Gastroesophageal sphincter (tissue), 4 donors: ENCODE results near the gene AP3S2. TPM values are rescaled to one million over a fixed set of nuclear protein-coding genes. Genes with fewer than 3 reads are reported as not detected.

Source experiments
- ATAC-seq: fragments of 150-250 bp; one replicate; pipeline ENCODE4 v1.9.1; 2016; ENCODE audit warnings: mild to moderate bottlenecking, moderate library complexity
- H3K27ac ChIP-seq, 4 donors: fragments of 200-600 bp; sonication (generic) in 3 of 4; 1 replicate in 3 of 4; 2 replicates in 1 of 4; pipeline ENCODE4 v1.5.1; 2016 to 2019
- H3K27me3 ChIP-seq: fragments of 200-600 bp; sonication (generic); one replicate; pipeline ENCODE4 v1.5.1; 2019
- H3K36me3 ChIP-seq, 2 donors: fragments of 200-600 bp; sonication (generic); one replicate each; pipeline ENCODE4 v1.5.1; 2019; ENCODE audit warnings: control low read depth in 1 of 2
- H3K4me1 ChIP-seq, 3 donors: fragments of 200-600 bp; sonication (generic); 1 replicate in 2 of 3; 2 replicates in 1 of 3; pipeline ENCODE4 v1.5.1; 2016 to 2019; ENCODE audit warnings: control low read depth in 2 of 3
- H3K4me3 ChIP-seq, 2 donors: fragments of 200-600 bp; sonication (generic); one replicate each; pipeline ENCODE4 v1.5.1; 2019; ENCODE audit warnings: mild to moderate bottlenecking in 1 of 2, moderate library complexity in 1 of 2
- H3K9me3 ChIP-seq, 3 donors: fragments of 200-600 bp; sonication (generic); one replicate each; pipeline ENCODE4 v1.5.1; 2017 to 2019; ENCODE audit warnings: control low read depth in 2 of 3
- CTCF ChIP-seq, 4 experiments: fragments of 200-600 bp in 2 of 4; fragments of 450-650 bp in 2 of 4; sonication (generic) in 1 of 4; IDR thresholded peaks; one replicate each; pipeline ENCODE4 v1.5.1; 2017 to 2019; ENCODE audit warnings: antibody characterized with exemption in 4 of 4, mild to moderate bottlenecking in 2 of 4, moderate library complexity in 2 of 4
- EP300 ChIP-seq: sonication (generic); formaldehyde crosslinking; IDR thresholded peaks from one replicate; pipeline ENCODE4 v1.6.1; 2017; ENCODE audit warnings: antibody characterized with exemption, mild to moderate bottlenecking
- POLR2A ChIP-seq, 2 donors: fragments of 450-650 bp; IDR thresholded peaks; one replicate each; pipeline ENCODE4 v1.6.1; 2017; ENCODE audit warnings: antibody characterized with exemption in 2 of 2, mild to moderate bottlenecking in 2 of 2, moderate library complexity in 1 of 2
- POLR2AphosphoS5 ChIP-seq: sonication (generic); formaldehyde crosslinking; IDR thresholded peaks from one replicate; pipeline ENCODE4 v1.6.1; 2017; ENCODE audit warnings: antibody characterized with exemption
- WGBS, 2 donors: methylation state at CpG; one replicate each; pipeline ENCODE4 v1.1.5; 2018; ENCODE audit warnings: low coverage in 1 of 2; 5-methylcytosine and 5-hydroxymethylcytosine counted together
- total RNA-seq, 4 donors: library from RNA; depleted of rRNA; stranded (reverse); fragments of >200 nt; gene quantifications; one replicate each; pipeline ENCODE4 v1.1.0, GENCODE V29; 2016

The AP3S2 gene
- total RNA-seq, 4 donors from 2014 or later = 38.9 to 60.2 (median 46.2) TPM

- Histone ChIP-seq H3K36me3 (no peaks in the 10 kb centered on the region), H3K27me3 (peaks cover 25% of the 10 kb centered on the region), H3K9me3 (peaks cover 0 to 4% (median 2%) of the 10 kb centered on the region in 3 donors), H3K4me3 (no peak overlapping the region), H3K4me1 (no peaks in the 10 kb centered on the region), H3K27ac (no peak overlapping the region)
- no peak for TF ChIP-seq POLR2AphosphoS5
- TF ChIP-seq EP300 = no peak
- TF ChIP-seq POLR2A (IDR thresholded peaks at IDR 0.05) = no peak
- no peak for TF ChIP-seq CTCF (IDR thresholded peaks at IDR 0.05)
- 75 to 79% methylated on average over 5 to 6 of the region's 20 CpGs for WGBS, 2 donors
- ATAC-seq = no peak
Observed at GRCh38 chr15:89799011-89799911, 94.5 kb downstream of the AP3S2 start.

GRCh38 chr15:89797678-89798201 lies 96.1 kb downstream of the AP3S2 start:
- peaks cover 20% of the 10 kb centered on the region for H3K27me3 ChIP-seq
- H3K4me3 ChIP-seq = no peak overlapping the region
- WGBS, 2 donors = 83 to 100% methylated on average over 2 of the region's 4 CpGs

DNA sequence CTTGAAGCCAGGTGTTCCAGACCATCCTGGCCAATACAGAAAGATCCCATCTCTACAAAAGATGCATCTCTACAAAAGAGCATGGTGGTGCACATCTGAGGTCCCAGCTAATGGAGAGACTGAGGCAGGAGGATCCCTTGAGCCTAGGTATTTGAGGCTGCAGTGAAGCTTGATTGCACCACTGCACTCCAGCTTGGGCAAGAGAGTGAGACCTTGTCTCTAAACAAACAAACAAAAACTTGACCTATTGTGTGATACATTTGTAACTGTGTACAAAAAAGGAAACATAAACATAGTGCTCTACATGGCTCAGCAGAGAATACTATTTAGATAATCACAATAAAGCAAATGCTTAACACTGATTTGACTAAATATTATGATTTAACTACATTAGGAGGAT lies 97.8 kb downstream of the AP3S2 start:
- H3K27ac ChIP-seq = no peak overlapping the region

More at GRCh38 chr15:89797678-89798201, 96.1 kb downstream of the AP3S2 start:
- Histone ChIP-seq H3K9me3 (peaks cover 0 to 4% (median 2%) of the 10 kb centered on the region in 3 donors), H3K4me1 (no peaks in the 10 kb centered on the region), H3K36me3 (no peaks in the 10 kb centered on the region), H3K27ac (no peak overlapping the region)
- ATAC-seq = no peak
- TF ChIP-seq EP300 (no peak), CTCF (IDR thresholded peaks at IDR 0.05) (no peak), POLR2A (IDR thresholded peaks at IDR 0.05) (no peak), POLR2AphosphoS5 (no peak)

GRCh38 chr15:89794627-89795241 lies 99.1 kb downstream of the AP3S2 start:
- Histone ChIP-seq H3K4me3 (no peak overlapping the region), H3K27me3 (no peaks in the 10 kb centered on the region), H3K9me3 (peaks cover 0 to 4% (median 2%) of the 10 kb centered on the region in 3 donors), H3K36me3 (no peaks in the 10 kb centered on the region), H3K27ac (no peak overlapping the region), H3K4me1 (no peaks in the 10 kb centered on the region)
- TF ChIP-seq POLR2AphosphoS5 = no peak
- no peak for TF ChIP-seq POLR2A (IDR thresholded peaks at IDR 0.05)
- no peak for TF ChIP-seq CTCF (IDR thresholded peaks at IDR 0.05)
- no peak for TF ChIP-seq EP300
- no peak for ATAC-seq
- WGBS, 2 donors = 26 to 58% methylated on average over 2 to 3 of the region's 5 CpGs

More for the DNA sequence above, 97.8 kb downstream of the AP3S2 start:
- TF ChIP-seq POLR2A (IDR thresholded peaks at IDR 0.05) (no peak), EP300 (no peak), POLR2AphosphoS5 (no peak), CTCF (IDR thresholded peaks at IDR 0.05) (no peak)
- Histone ChIP-seq H3K4me1 (no peaks in the 10 kb centered on the region), H3K36me3 (no peaks in the 10 kb centered on the region), H3K4me3 (no peak overlapping the region), H3K27me3 (peaks cover 4% of the 10 kb centered on the region), H3K9me3 (peaks cover 0 to 4% (median 2%) of the 10 kb centered on the region in 3 donors)
- no peak for ATAC-seq
